ENCODE results near the gene HOXA4. TPM values are rescaled to one million over a fixed set of nuclear protein-coding genes. Genes with fewer than 3 reads are reported as not detected.
A peak's percentile ranks its signal among the peaks of the same experiment; 100 is the strongest.

The HOXA4 gene
- total and polyA plus RNA-seq, 2 of the 8 experiments (the other 6 are each of a cell fraction or from before 2014, with no cell fraction given), result not detected

GRCh38 chr7:27178366-27178765, 47.8 kb upstream of the HOXA4 start:
- H3K18ac ChIP-seq (ENCODE audit: extremely low read depth, low read length), result no peak overlapping the region
- WGBS, 2 experiments (ENCODE audit: extremely low coverage in 1 of 2, insufficient coverage in 1 of 2, insufficient read length in 1 of 2, insufficient replicate concordance in 2 of 2, low coverage in 1 of 2, low lambda C conversion rate in 2 of 2, missing lambda C conversion rate in 1 of 2), result 24% methylated on average over 6 of the region's 6 CpGs; no CpG with 5 or more reads in 1 of the 2 experiments
- peaks cover 2 to 7% (median 4%) of the 10 kb centered on the region in 4 experiments; a peak in 5 of 7 replicates for H3K4me1 ChIP-seq (replicated peaks in 1 of 4; ENCODE audit: control insufficient read depth in 3 of 4, insufficient read depth in 4 of 4, low read length in 3 of 4)
- no peak overlapping the region for H3K14ac ChIP-seq (ENCODE audit: insufficient read length)
- DNase-seq (ENCODE audit: low read depth in 1 of 2, low spot score in 2 of 2) (peak in 1 of 2 experiments; percentile 33), FAIRE-seq (no peak)
- H3K27ac ChIP-seq (ENCODE audit: low read depth, low read length), result no peak overlapping the region
- no peak overlapping the region for H2BK20ac ChIP-seq (ENCODE audit: low read length)
- H4K91ac ChIP-seq (replicated peaks; ENCODE audit: insufficient read length, low read length), result no peak overlapping the region
- H2BK12ac ChIP-seq (ENCODE audit: low read depth, low read length), result no peak overlapping the region
- no peaks in the 10 kb centered on the region; the same call in 1 of the 2 replicates for H3K23me2 ChIP-seq (ENCODE audit: low read depth, low read length)
- H3K4me3 ChIP-seq (ENCODE audit: extremely low read depth in 1 of 4, insufficient read depth in 2 of 4, low read depth in 3 of 4, low read length in 4 of 4), result no peak overlapping the region
- no peak overlapping the region for H3K4ac ChIP-seq (replicated peaks; ENCODE audit: insufficient read length, low read depth, low read length)
- no peak overlapping the region for H3K9ac ChIP-seq (replicated peaks in 1 of 4; ENCODE audit: extremely low read depth in 1 of 4, low read depth in 3 of 4, low read length in 3 of 4)
- no peaks in the 10 kb centered on the region for H3K79me2 ChIP-seq (ENCODE audit: control insufficient read depth in 1 of 2, insufficient read depth in 2 of 2, low read length in 2 of 2)
- no peak overlapping the region for H2BK15ac ChIP-seq (ENCODE audit: low read length)
- no peaks in the 10 kb centered on the region for H3K9me3 ChIP-seq (ENCODE audit: insufficient read depth in 2 of 2, low read depth in 1 of 2, low read length in 1 of 2)
- H2BK120ac ChIP-seq (replicated peaks; ENCODE audit: low read depth, low read length), result no peak overlapping the region
- peaks cover 99 to 100% (median 100%) of the 10 kb centered on the region in 4 experiments for H3K27me3 ChIP-seq (replicated peaks in 1 of 4; ENCODE audit: control insufficient read depth in 3 of 4, extremely low read depth in 1 of 4, insufficient read depth in 3 of 4, low read length in 3 of 4)
- no peak overlapping the region for H2AFZ ChIP-seq (ENCODE audit: low read length)
- no peak overlapping the region for H3K56ac ChIP-seq (replicated peaks; ENCODE audit: insufficient read length, low read depth, low read length)
- no peak overlapping the region for H2BK5ac ChIP-seq (ENCODE audit: low read depth, low read length)
- H3K23ac ChIP-seq (ENCODE audit: insufficient read length), result no peak overlapping the region
- H3K79me1 ChIP-seq (ENCODE audit: low read depth, low read length), result no peaks in the 10 kb centered on the region
- no peak for TF ChIP-seq BCL11A (IDR thresholded peaks at IDR 0.05; ENCODE audit: low read depth in 2 of 2, low read length in 2 of 2)
- TF ChIP-seq CBX8 (IDR thresholded peaks at IDR 0.05; ENCODE audit: borderline replicate concordance, low read depth, low read length), result 0 out of 2 replicates have a peak, but pooled peaks have one; percentile 72
- no peak for TF ChIP-seq RFX5 (IDR thresholded peaks at IDR 0.05; ENCODE audit: borderline replicate concordance, low read depth, low read length)
- no peak for TF ChIP-seq EGR1 (IDR thresholded peaks at IDR 0.05; ENCODE audit: borderline replicate concordance, low read depth, low read length)
- TF ChIP-seq SIX5 (IDR thresholded peaks at IDR 0.05; ENCODE audit: low read depth, low read length), result no peak
- no peak for TF ChIP-seq HDAC6 (IDR thresholded peaks at IDR 0.05; ENCODE audit: low read depth, low read length)
- no peak for TF ChIP-seq SP1 (IDR thresholded peaks at IDR 0.05; ENCODE audit: low read depth, low read length)
- TF ChIP-seq, protein P1, sequence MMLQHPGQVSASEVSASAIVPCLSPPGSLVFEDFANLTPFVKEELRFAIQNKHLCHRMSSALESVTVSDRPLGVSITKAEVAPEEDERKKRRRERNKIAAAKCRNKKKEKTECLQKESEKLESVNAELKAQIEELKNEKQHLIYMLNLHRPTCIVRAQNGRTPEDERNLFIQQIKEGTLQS (IDR thresholded peaks at IDR 0.05; ENCODE audit: insufficient read depth, low read depth, low read length), result no peak
- H4K5ac ChIP-seq (ENCODE audit: insufficient read length, low read depth, low read length), result no peak overlapping the region
- H4K8ac ChIP-seq (ENCODE audit: extremely low read depth, insufficient read depth, low read length), result no peak overlapping the region
- CTCF ChIA-PET (ENCODE audit: partially characterized antibody), result interaction anchor here (0.6 to 2.7 kb wide), 20 partner anchors 9 to 809 kb away, joined by 3 to 26 read pairs (median 6); partner anchors contain the start of gene HOXA13
- H4K20me1 ChIP-seq (replicated peaks in 1 of 2; ENCODE audit: control insufficient read depth in 1 of 2, insufficient read depth in 2 of 2, low read length in 2 of 2), result peaks cover 39 to 55% of the 10 kb centered on the region in 2 experiments
- no peak overlapping the region for H3K4me2 ChIP-seq (ENCODE audit: insufficient read depth in 1 of 2, low read depth in 2 of 2, low read length in 2 of 2)
- peaks cover 0 to 10% (median 0%) of the 10 kb centered on the region in 4 experiments; a peak in 1 of 8 replicates for H3K36me3 ChIP-seq (ENCODE audit: control insufficient read depth in 2 of 4, insufficient read depth in 4 of 4, low read length in 3 of 4)
- POLR2A ChIA-PET (ENCODE audit: partially characterized antibody), result no interaction called here
- H2AK5ac ChIP-seq (ENCODE audit: low read depth, low read length), result no peak overlapping the region
